ENCODE measurements around the gene TMPRSS15.

The TMPRSS15 gene

DNA sequence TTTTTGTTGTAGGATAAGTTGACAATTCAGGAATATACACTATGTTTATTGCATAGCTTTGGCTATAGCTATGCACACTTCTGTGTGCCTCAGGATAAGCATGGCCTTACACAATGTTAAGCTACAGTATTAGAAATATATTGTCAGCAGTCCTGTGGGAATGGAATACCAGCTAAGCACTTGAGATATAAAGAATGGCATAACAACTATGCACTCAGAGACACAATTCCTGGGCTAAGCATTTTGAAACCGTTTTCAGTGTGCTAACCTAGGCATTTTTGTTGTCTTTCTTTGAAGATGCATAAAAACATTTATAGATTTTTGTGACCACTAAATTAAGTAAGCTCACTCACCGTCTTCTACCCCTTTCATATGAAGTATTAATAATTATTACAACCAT, 46.8 kb downstream of the TMPRSS15 start:
- H3K36me3 ChIP-seq (ENCODE audit: control insufficient read depth in 2 of 2, insufficient read depth in 1 of 2, low read length in 2 of 2) = no peaks in the 10 kb centered on the region

DNA sequence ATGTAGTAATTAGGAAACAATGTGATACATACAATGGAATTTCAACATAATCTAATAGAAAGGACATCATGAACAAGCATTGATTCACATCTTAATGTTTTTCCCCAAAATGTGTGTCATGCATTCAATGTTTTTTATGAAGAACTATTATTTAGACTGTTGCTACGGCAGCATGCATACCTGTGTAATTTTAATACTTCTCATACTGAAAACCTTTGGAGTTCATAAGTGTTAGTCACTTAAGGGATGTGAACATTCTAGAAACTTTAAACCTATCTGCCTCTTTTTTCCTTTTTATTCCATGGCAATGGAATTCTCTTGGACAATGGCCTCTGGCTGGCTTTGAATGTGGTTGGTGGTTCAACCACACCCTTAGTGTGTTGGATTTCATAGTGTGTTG, 48.6 kb downstream of the TMPRSS15 start:
- Histone ChIP-seq H3K4me3 (ENCODE audit: low read depth, low read length) (no peak overlapping the region), H3K36me3 (ENCODE audit: control insufficient read depth in 2 of 2, insufficient read depth in 1 of 2, low read length in 2 of 2) (no peaks in the 10 kb centered on the region), H3K4me1 (ENCODE audit: control insufficient read depth, insufficient read depth, low read length) (no peaks in the 10 kb centered on the region), H3K9me3 (ENCODE audit: control insufficient read depth, insufficient read depth, low read depth, low read length) (no peaks in the 10 kb centered on the region), H3K27ac (ENCODE audit: extremely low read depth, low read depth, low read length) (no peak overlapping the region)
- POLR2A ChIA-PET = no interaction called here
- TF ChIP-seq ZNF274 (IDR thresholded peaks at IDR 0.05; ENCODE audit: low read length) (no peak), ZNF274 (tag by site-specific recombination; IDR thresholded peaks at IDR 0.05; ENCODE audit: borderline replicate concordance) (no peak), FEZF1 (tag by site-specific recombination; IDR thresholded peaks at IDR 0.05) (no peak), ZNF140 (tag by site-specific recombination; IDR thresholded peaks at IDR 0.05) (no peak), MEIS1 (CRISPR knock-in tag; IDR thresholded peaks at IDR 0.05; ENCODE audit: borderline replicate concordance) (no peak), ZNF341 (tag by site-specific recombination; IDR thresholded peaks at IDR 0.05; ENCODE audit: low read depth) (no peak), ZNF404 (tag by site-specific recombination; IDR thresholded peaks at IDR 0.05) (no peak), ZNF792 (tag by site-specific recombination; IDR thresholded peaks at IDR 0.05) (no peak), ZNF121 (tag by site-specific recombination; IDR thresholded peaks at IDR 0.05) (no peak), ZNF747 (tag by site-specific recombination; IDR thresholded peaks at IDR 0.05) (no peak), IKZF3 (tag by site-specific recombination; IDR thresholded peaks at IDR 0.05) (no peak), ZNF654 (tag by site-specific recombination; IDR thresholded peaks at IDR 0.05; ENCODE audit: low read depth) (no peak), GLIS2 (tag by site-specific recombination; IDR thresholded peaks at IDR 0.05) (no peak)
- TF ChIP-seq, protein P1, sequence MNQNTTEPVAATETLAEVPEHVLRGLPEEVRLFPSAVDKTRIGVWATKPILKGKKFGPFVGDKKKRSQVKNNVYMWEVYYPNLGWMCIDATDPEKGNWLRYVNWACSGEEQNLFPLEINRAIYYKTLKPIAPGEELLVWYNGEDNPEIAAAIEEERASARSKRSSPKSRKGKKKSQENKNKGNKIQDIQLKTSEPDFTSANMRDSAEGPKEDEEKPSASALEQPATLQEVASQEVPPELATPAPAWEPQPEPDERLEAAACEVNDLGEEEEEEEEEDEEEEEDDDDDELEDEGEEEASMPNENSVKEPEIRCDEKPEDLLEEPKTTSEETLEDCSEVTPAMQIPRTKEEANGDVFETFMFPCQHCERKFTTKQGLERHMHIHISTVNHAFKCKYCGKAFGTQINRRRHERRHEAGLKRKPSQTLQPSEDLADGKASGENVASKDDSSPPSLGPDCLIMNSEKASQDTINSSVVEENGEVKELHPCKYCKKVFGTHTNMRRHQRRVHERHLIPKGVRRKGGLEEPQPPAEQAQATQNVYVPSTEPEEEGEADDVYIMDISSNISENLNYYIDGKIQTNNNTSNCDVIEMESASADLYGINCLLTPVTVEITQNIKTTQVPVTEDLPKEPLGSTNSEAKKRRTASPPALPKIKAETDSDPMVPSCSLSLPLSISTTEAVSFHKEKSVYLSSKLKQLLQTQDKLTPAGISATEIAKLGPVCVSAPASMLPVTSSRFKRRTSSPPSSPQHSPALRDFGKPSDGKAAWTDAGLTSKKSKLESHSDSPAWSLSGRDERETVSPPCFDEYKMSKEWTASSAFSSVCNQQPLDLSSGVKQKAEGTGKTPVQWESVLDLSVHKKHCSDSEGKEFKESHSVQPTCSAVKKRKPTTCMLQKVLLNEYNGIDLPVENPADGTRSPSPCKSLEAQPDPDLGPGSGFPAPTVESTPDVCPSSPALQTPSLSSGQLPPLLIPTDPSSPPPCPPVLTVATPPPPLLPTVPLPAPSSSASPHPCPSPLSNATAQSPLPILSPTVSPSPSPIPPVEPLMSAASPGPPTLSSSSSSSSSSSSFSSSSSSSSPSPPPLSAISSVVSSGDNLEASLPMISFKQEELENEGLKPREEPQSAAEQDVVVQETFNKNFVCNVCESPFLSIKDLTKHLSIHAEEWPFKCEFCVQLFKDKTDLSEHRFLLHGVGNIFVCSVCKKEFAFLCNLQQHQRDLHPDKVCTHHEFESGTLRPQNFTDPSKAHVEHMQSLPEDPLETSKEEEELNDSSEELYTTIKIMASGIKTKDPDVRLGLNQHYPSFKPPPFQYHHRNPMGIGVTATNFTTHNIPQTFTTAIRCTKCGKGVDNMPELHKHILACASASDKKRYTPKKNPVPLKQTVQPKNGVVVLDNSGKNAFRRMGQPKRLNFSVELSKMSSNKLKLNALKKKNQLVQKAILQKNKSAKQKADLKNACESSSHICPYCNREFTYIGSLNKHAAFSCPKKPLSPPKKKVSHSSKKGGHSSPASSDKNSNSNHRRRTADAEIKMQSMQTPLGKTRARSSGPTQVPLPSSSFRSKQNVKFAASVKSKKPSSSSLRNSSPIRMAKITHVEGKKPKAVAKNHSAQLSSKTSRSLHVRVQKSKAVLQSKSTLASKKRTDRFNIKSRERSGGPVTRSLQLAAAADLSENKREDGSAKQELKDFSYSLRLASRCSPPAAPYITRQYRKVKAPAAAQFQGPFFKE (tag by site-specific recombination; IDR thresholded peaks at IDR 0.05; ENCODE audit: borderline replicate concordance) = no peak
- TF ChIP-seq, protein P2, sequence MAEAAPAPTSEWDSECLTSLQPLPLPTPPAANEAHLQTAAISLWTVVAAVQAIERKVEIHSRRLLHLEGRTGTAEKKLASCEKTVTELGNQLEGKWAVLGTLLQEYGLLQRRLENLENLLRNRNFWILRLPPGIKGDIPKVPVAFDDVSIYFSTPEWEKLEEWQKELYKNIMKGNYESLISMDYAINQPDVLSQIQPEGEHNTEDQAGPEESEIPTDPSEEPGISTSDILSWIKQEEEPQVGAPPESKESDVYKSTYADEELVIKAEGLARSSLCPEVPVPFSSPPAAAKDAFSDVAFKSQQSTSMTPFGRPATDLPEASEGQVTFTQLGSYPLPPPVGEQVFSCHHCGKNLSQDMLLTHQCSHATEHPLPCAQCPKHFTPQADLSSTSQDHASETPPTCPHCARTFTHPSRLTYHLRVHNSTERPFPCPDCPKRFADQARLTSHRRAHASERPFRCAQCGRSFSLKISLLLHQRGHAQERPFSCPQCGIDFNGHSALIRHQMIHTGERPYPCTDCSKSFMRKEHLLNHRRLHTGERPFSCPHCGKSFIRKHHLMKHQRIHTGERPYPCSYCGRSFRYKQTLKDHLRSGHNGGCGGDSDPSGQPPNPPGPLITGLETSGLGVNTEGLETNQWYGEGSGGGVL (tag by site-specific recombination; IDR thresholded peaks at IDR 0.05) = no peak
- TF ChIP-seq, protein P3, sequence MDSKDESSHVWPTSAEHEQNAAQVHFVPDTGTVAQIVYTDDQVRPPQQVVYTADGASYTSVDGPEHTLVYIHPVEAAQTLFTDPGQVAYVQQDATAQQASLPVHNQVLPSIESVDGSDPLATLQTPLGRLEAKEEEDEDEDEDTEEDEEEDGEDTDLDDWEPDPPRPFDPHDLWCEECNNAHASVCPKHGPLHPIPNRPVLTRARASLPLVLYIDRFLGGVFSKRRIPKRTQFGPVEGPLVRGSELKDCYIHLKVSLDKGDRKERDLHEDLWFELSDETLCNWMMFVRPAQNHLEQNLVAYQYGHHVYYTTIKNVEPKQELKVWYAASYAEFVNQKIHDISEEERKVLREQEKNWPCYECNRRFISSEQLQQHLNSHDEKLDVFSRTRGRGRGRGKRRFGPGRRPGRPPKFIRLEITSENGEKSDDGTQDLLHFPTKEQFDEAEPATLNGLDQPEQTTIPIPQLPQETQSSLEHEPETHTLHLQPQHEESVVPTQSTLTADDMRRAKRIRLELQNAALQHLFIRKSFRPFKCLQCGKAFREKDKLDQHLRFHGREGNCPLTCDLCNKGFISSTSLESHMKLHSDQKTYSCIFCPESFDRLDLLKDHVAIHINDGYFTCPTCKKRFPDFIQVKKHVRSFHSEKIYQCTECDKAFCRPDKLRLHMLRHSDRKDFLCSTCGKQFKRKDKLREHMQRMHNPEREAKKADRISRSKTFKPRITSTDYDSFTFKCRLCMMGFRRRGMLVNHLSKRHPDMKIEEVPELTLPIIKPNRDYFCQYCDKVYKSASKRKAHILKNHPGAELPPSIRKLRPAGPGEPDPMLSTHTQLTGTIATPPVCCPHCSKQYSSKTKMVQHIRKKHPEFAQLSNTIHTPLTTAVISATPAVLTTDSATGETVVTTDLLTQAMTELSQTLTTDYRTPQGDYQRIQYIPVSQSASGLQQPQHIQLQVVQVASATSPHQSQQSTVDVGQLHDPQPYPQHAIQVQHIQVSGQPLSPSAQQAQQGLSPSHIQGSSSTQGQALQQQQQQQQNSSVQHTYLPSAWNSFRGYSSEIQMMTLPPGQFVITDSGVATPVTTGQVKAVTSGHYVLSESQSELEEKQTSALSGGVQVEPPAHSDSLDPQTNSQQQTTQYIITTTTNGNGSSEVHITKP (tag by site-specific recombination; IDR thresholded peaks at IDR 0.05) = no peak
- TF ChIP-seq, protein P4, sequence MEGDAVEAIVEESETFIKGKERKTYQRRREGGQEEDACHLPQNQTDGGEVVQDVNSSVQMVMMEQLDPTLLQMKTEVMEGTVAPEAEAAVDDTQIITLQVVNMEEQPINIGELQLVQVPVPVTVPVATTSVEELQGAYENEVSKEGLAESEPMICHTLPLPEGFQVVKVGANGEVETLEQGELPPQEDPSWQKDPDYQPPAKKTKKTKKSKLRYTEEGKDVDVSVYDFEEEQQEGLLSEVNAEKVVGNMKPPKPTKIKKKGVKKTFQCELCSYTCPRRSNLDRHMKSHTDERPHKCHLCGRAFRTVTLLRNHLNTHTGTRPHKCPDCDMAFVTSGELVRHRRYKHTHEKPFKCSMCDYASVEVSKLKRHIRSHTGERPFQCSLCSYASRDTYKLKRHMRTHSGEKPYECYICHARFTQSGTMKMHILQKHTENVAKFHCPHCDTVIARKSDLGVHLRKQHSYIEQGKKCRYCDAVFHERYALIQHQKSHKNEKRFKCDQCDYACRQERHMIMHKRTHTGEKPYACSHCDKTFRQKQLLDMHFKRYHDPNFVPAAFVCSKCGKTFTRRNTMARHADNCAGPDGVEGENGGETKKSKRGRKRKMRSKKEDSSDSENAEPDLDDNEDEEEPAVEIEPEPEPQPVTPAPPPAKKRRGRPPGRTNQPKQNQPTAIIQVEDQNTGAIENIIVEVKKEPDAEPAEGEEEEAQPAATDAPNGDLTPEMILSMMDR (tag by site-specific recombination; IDR thresholded peaks at IDR 0.05) = no peak
- CTCF ChIA-PET = no interaction called here

More for the DNA sequence above, 46.8 kb downstream of the TMPRSS15 start:
- POLR2A ChIA-PET = no interaction called here
- TF ChIP-seq HOXA7 (CRISPR knock-in tag; IDR thresholded peaks at IDR 0.05; ENCODE audit: borderline replicate concordance) (no peak), ZIC2 (tag by site-specific recombination; IDR thresholded peaks at IDR 0.05) (no peak), ZNF169 (tag by site-specific recombination; IDR thresholded peaks at IDR 0.05) (no peak), ZNF624 (tag by site-specific recombination; IDR thresholded peaks at IDR 0.05) (no peak), ZNF202 (tag by site-specific recombination; IDR thresholded peaks at IDR 0.05; ENCODE audit: borderline replicate concordance) (no peak), ZNF354C (tag by site-specific recombination; IDR thresholded peaks at IDR 0.05; ENCODE audit: borderline replicate concordance, low read depth) (no peak), ZNF248 (tag by site-specific recombination; IDR thresholded peaks at IDR 0.05) (no peak)
- Histone ChIP-seq H3K9me3 (ENCODE audit: control insufficient read depth, insufficient read depth, low read depth, low read length) (no peaks in the 10 kb centered on the region), H3K4me1 (ENCODE audit: control insufficient read depth, insufficient read depth, low read length) (no peaks in the 10 kb centered on the region), H3K27ac (ENCODE audit: extremely low read depth, low read depth, low read length) (no peak overlapping the region), H3K4me3 (ENCODE audit: low read depth, low read length) (no peak overlapping the region)
- CTCF ChIA-PET = no interaction called here
